Inflammatory macrophage treated with lipopolysaccharide for 1 hour (primary cell): ENCODE data around the gene THPO.

ENCODE experiments used
- DNase-seq, 2 donors: peaks; one replicate each; pipeline ENCODE4 v3.0.0-alpha.2; 2020 to 2022

Gene THPO

DNA sequence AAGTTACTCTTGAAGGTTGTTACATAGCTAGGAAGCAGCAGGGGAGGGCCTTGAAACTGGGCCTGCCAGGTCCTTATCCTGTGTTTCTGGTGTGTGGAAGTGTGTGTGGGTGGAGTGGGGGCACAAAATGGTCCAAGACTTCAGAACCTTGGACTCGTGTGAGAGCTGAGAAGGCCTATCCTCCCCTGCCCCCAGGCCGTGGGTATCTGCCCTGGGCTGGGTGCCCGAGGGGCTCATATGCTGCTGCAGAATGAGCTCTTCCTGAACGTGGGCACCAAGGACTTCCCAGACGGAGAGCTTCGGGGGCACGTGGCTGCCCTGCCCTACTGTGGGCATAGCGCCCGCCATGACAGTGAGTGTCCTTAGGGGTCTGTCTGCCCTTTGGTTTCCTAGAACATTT, 6.3 kb upstream of the THPO start:
- no peak for DNase-seq

DNA sequence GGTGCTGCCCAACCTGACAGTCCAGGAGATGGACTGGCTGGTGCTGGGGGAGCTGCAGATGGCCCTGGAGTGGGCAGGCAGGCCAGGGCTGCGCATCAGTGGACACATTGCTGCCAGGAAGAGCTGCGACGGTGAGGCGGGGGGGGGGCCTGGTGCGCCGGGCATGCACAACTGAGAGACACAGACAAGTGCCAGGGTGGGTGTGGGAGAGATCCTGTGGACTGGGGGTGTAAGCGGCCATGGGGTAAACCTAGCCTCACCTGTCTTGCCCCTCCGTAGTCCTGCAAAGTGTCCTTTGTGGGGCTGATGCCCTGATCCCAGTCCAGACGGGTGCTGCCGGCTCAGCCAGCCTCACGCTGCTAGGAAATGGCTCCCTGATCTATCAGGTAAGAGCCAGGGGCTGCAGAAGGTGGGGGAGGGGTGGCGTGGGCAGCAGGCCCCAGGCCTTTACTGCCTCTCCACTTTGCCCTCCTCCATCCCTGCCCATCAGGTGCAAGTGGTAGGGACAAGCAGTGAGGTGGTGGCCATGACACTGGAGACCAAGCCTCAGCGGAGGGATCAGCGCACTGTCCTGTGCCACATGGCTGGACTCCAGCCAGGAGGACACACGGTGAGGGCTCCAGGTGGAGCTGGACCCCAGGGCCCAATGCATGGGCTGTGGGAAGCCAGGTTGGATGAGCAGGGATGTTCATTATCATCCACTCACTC, 5.2 kb upstream of the THPO start:
- DNase-seq: no peak

DNA sequence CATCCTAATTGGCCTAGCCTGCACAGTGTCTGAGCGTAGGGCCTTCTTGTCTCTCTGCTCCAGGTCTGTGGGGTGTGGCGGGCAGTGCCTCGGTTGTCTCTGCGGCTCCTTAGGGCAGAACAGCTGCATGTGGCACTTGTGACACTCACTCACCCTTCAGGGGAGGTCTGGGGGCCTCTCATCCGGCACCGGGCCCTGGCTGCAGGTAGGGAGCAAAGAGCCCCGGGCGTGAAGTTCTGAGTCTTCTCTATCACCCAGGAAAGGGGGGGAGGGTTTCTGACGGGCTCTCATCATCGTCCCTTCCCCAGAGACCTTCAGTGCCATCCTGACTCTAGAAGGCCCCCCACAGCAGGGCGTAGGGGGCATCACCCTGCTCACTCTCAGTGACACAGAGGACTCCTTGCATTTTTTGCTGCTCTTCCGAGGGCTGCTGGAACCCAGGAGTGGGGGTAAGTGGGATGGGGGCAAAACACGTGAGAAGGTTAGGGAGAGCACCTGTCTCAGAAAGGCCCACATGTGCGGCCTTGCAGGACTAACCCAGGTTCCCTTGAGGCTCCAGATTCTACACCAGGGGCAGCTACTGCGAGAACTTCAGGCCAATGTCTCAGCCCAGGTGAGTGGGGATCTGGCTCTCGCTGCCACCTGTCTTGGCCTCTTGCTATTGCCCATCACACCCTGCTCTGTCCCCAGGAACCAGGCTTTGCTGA, 4.5 kb upstream of the THPO start:
- DNase-seq: no peak

DNA sequence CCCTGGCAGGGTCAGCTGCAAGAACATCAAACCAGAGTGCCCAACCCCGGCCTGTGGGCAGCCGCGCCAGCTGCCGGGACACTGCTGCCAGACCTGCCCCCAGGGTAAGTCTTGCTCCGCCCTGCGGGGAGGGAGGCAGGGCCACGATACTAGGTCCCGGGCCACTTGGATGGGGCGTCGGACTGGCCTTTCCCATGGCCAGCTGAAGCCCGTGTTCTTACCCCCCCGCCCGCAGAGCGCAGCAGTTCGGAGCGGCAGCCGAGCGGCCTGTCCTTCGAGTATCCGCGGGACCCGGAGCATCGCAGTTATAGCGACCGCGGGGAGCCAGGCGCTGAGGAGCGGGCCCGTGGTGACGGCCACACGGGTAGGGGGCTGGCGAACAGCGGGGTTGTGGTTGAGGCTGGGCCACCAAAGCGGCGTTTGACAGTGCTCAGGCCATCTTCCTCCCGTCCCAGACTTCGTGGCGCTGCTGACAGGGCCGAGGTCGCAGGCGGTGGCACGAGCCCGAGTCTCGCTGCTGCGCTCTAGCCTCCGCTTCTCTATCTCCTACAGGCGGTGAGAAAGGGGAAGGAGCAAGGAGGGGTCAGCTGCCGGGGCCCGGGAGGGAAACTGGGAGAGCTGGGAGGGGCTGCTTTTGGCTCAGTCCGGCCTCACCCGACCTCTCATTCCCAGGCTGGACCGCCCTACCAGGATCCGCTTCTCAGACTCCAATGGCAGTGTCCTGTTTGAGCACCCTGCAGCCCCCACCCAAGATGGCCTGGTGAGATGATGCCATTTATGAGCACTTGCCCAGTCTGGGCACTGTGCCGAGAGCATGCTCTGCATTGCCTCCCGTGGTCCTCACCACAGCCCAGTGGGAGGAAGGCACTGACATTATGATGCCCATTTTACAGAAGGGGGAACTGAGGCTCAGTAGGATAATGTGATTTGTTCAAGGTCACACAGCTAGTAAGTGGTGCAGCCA, 3.5 kb upstream of the THPO start:
- DNase-seq: peak; percentile 28 to 55

DNA sequence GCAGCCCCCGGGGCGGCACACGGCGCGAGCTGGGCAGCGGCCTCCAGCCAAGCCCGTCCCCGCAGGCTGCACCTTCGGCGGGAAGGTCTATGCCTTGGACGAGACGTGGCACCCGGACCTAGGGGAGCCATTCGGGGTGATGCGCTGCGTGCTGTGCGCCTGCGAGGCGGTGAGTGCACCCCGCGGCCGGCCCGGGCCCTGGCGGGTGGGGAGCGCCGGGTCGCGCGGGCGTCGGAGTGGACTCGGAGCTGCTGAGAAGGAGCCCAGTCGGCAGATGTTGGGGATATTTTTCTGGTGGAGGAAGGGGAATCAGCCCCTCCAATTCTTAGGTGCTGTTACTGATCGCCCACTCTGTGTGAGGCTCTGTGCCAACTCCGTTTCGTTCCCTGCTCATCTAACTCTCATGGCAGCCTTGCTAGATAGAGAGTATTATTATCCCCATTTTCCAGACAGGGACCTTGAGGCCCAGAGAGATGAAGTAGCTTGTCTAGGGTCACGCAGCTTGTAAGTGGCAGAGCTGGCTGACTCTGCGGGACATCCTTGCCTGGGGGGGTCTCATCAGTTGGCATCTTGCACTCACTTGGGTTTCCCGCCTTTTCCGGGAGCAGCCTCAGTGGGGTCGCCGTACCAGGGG, 2.7 kb upstream of the THPO start:
- DNase-seq: no peak

DNA sequence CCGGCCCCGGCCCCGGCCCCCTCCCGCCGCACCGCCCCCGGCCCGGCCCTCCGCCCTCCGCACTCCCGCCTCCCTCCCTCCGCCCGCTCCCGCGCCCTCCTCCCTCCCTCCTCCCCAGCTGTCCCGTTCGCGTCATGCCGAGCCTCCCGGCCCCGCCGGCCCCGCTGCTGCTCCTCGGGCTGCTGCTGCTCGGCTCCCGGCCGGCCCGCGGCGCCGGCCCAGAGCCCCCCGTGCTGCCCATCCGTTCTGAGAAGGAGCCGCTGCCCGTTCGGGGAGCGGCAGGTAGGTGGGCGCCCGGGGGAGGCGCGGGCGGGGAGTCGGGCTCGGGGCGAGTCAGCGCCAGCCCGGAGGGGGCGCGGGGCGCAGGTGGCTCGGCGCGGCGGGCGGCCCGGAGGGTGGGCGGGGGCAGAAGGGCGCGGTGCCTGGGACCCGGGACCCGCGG, 2.2 kb upstream of the THPO start:
- DNase-seq: peak in 1 of 2 donors; percentile 19

DNA sequence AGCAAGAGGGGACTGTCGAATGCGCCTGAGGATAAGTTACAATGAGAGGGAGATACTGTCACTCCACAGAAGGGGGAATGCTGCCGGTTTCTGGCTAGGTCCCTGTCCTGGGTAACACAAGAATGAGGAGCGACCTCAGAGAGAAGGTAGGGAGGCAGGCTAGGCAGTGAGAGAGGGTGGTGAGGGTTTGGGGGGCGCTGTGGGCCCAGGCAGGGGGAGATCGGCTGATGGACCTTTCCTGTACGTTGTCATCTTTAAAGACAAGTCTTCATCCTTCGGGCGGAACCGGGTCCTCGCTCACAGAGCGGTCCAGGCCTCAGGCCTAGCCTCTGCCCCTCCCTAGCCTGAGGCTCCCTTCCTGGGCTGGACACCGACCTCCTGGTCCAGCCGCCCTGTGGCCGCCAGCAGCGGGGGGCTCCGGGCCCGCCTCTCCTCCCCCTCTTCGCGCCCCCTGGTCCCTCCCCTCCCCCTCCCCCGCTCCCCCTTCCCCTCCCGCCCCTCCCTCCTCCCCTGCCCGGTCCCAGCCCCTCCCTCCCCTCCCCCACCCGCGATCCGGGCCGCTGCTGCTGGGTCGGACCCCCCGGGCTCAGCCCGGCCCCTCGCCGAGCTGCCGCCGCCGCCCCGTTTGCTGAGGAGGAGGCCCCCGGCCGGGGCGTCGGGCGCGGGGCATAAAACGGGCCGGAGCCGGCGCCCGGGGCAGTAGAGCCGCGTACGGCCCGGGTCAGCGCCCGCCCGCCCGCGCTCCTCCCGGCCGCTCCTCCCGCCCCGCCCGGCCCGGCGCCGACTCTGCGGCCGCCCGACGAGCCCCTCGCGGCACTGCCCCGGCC, 1.6 kb upstream of the THPO start, which contains the start of gene CHRD:
Gene CHRD, plus strand, starts transcription at position 697 of the 827 bp plus-strand sequence. CDS start 265 bp downstream, outside the sequence.
- no peak for DNase-seq

DNA sequence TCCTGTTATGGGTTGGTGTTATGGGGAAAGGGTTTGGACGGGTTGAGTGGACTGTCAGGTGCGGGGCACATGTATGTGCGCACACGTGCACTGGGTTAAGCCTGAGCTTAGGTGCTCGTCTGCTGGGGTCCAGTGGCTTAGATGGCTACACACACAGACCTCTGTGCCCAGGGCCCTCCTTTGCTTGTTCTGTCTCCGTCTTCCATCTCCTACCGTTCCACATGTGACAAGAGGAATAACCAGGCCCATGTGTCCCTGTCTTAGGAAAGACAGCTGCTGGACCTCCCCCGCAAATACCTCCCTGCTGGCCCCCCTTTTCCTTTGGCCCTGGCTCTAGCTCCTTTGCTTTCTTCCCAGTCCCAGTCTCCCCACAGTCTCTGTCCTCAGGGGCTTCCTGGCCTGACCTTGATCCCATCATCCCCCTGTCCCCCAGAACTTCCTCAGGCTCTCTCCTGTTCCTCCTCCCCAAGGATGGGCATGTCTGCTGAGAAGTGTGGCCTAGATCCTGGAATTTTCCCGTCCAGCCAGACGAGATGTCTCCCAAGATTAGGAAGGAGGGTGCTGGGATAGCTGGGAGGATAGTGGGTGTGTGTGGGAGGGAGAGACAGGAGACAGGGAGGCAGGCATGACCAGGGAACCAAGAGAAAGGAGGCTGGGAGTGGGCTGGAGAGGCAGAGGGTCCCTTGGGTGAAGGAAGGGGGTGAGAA, 797 bp upstream of the THPO start:
- no peak for DNase-seq

DNA sequence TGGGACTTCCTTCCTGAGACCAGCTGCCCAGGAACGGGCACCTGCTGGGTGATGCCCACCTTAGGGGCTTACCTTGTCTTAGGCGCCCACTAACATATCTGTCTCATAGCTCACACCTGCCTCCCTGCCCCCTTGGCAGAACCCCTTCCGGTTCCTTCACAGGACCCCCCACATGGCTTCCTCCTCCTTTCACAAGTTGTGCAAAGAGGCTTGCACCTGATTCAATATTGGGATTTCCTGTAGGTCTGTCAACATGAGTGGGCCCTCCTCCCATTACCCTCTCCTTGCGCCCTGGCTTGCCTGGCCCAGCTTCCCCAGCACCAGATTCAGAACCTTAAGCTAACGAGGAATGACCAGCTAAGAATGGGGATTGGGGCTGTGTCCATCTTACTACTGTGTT, 633 bp downstream of the THPO start:
- no peak for DNase-seq

DNA sequence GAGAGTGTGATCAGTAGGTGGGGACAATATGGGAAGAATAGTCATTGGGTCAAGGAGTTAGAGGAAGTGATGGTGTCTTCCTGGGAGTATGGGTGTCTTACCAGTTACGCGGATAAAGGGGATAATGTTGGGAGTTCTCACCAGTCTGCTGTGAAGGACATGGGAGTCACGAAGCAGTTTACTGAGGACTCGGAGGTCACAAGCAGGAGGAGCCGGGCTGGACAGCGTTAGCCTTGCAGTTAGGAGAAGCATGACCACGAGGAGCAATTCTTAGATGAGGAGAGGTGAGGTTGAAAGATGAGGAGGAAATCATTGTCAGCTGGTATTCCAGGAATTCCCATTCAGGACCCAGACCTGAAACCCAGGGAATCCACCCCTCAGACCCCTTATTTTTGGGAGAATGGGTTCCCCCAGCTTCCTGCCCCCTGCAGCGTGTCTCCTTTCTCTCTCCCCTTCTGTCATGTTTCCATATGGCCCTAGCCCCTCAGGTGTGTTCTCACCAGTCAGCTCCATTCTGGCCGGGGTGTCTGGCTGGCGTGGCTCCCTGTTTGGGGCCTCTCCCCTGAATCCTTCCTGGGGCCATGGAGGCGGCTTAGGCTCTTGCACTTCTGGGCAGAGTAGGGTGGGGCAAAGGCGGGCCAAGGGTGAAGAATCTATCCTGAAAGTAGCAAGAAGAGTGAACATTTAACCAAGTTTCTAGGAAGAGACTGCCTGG, 2.1 kb downstream of the THPO start:
- no peak for DNase-seq

DNA sequence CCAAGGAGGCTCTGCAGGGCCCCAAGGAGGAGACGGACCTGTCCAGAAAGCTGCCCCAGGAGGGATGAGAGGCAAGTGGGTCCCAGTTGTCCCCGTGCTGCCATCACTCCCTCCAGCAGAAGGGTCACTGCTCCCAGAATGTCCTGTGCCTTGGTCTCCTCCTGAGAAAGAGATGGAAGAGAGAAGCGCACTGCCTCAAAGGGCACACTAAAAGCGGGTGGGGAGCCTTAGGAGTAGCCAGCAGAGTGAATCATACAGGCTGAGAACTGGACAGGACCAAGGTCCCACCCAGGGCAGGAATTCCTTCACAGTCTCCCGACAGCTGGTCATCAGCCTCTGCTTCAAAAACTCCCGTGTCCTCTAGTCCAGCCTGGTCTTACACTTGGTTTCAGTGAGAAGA, 4.6 kb downstream of the THPO start:
- DNase-seq: no peak

DNA sequence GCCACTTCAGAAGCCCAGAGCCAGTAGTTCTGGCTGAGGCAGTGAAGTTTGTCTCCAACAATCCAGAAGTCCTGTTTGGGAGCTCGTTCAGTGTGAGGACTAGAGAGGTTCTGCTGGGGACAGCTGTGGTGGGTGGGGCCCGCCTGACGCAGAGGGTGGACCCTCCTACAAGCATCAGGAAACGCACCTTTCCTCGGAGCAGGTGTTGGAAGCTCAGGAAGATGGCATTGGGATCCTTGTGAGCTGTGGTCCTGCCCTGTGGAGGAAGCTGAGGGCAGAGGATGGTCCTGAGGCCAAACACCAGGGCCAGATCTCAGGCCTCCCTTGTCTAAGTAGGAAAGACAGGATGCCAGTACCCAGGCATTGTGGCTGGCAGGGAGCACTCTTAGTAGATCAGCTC, 5.1 kb downstream of the THPO start:
- DNase-seq: no peak

DNA sequence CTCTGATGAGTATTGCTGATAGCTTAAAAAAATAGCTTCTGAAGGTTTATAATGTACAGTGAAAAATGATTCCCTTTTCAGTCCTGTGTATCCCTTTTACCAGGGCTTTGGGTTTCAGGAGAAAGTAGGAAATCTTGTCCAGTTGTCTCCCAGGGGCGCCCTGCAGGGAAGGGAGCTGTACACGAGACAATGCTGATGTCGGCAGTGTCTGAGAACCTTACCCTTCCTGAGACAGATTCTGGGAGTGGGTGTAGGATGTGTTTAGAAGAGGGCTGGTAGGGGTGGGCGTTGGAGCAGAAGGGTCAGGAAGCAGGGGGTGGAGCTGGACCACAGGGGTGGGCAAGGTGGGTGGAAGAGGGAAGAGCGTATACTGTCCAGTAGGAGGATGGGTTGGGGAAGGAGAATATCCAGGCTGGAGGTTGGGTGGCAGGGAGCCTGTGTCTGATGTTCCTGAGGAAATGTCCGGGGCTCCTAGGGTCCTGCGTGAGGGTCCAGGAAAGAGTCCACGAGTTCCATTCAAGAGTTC, 5.6 kb downstream of the THPO start:
- DNase-seq: no peak

DNA sequence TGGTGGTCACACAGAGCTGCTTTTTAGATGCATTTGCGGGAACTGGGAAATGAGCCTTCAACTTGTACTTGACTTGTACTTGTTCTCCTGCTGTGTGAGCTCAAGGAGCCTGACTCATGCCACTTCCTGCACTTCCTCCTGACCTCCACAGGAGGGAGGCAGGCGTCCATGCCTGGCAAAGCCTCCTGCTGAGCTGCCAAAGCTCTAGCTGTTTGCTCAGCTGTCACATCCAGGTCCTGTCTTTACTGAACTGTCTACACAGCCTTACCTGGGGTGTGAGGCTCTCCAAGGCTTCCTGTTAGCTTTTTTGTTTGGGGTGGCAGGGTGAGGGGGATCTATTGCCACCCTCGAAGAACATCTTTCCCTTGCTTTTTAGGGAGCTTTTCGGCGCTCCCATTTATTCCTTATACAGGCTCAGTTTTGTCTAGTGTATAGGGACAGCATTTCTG, 6.4 kb downstream of the THPO start:
- peak; percentile 71 to 79 for DNase-seq

DNA sequence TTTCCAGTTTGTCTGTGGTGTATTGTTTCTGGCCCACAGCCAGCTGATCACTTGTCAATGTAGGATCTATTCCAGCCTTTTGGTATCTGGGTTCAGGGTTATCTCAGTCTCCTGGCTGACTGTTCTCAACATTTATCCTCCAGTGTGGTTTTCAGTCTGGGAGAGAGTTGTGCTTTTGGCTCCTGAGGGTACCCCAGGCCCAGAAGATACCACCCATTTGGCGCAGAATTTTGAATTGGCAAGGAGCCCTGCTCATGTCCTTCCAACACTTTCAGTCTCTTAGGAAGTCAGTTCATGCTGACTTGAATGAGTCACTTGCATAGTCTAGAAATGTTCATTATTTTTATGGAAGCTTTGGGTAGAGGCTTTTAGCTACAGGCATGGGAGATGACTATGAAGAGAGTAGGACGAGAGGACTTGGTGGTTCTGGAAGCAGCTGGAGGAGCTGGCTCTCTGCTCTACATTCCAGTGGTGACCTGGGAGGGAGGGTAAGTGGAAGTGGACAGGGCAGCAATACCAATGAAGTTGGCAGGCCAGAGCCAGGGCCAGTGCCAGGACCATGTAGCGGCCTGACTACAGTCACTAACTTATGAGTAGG, 9.3 kb downstream of the THPO start:
- no peak for DNase-seq

DNA sequence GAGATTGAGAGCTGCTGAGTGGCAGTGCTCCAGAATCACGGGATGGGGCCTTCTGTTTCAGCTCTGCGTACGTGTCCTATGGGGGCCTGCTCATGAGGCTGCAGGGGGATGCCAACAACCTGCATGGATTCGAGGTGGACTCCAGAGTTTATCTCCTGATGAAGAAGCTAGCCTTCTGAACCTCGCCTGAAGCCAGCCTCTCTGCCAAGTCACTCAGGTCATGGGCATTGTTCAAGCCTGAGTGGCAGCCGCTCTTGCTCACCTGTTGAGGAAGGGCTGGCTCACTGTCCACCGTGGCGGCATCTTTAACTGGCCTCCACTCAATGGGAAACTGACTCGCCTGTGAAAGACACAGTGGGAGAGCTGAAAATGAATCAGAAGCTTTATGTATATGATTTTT, 9.9 kb downstream of the THPO start:
- DNase-seq: no peak

DNA sequence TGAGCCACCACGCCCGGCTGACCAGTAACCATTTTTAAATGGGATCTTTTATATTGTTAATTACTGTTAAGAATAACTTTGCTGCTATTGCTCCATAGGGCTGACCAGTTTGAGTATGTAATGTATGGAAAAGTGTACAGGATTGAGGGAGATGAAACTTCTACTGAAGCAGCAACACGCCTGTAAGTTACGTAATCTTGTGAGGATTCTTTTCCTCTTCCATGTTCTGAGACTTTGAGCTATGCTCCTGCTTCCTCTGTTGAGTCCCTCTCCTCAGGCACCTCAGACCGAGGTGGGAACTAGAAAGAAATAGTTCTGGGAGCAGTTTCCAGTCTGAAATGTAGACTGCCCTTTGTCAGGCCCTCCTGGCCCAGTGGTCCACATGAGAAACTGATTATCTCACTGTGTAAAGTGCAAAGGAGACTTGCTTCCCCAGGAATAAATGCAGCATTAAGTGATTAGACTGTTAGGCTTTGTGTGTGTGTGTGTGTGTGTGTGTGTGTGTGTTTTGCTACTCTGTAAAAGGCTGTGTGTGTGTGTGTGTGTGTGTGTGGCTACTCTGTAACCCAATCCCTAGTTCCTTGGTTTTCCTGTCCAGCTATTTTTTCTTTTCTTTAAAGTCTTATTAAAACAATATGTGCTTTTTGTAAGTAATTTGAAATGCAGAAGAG, 11.3 kb downstream of the THPO start:
- DNase-seq: no peak

DNA sequence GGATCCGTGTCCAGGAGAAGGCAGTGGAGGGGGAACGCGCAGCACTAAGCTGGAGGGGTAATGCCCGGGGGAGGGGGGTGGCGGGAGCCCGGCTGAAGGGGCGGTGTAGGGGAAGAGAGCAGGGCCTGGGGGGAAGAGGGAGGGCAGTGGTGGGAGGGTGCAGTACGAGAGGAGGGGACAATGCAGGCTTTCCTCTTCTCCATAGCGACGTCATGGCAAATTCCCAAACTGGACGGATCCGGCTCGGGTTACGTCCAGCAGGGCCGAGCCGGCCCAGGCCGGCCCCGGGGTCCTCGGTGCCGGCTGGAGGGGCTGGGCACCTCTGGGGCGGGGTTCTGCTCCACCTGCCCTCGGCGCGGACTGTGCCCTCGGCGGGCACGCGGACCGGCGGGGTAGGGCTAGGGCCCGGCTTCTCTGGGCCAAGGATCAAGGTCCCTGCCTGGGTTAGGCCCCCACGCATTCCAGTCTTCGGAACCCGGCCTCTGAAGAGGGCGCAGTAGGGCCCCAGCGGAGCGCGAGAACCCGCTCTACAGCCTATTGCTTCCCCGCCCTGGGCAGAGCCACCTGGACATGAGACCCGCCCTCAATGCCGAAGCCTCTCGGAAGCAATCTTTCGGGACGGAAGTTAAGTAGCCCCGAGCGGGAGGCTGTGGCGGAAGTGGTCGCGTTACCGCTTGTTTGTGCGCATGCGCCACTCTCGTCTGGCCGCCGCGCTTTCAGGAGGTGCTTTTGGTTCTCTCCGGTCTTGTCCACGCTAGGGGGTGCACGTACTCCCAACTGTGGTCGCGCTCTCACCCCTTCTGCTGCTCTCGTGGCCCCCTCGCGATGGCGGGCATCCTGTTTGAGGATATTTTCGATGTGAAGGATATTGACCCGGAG, 15.1 kb downstream of the THPO start:
- DNase-seq: peak; percentile 92 to 95
